ENCODE measurements around the gene STAB1.

The STAB1 gene

GRCh38 chr3:52513281-52513680 is 18.1 kb downstream of the STAB1 start:
- no peak overlapping the region for H3K9ac ChIP-seq (ENCODE audit: low read length in 2 of 2)
- no peak overlapping the region for H3K4me3 ChIP-seq (ENCODE audit: low read length in 2 of 2)
- H3K9me3 ChIP-seq (ENCODE audit: control insufficient read depth in 2 of 2, low read length in 2 of 2): no peaks in the 10 kb centered on the region
- no peaks in the 10 kb centered on the region for H3K36me3 ChIP-seq (ENCODE audit: control insufficient read depth in 2 of 2, insufficient read depth in 2 of 2, low read length in 2 of 2)
- H3K27me3 ChIP-seq (ENCODE audit: control insufficient read depth in 1 of 2, insufficient read depth in 2 of 2, low read length in 2 of 2): no peaks in the 10 kb centered on the region
- H3K27ac ChIP-seq (ENCODE audit: low read length): no peak overlapping the region
- H3K4me1 ChIP-seq (ENCODE audit: control insufficient read depth, insufficient read depth, low read length): peaks cover 2% of the 10 kb centered on the region

GRCh38 chr3:52514576-52514975 is 19.4 kb downstream of the STAB1 start:
- Histone ChIP-seq H3K27ac (ENCODE audit: low read length) (no peak overlapping the region), H3K27me3 (ENCODE audit: control insufficient read depth in 1 of 2, insufficient read depth in 2 of 2, low read length in 2 of 2) (no peaks in the 10 kb centered on the region), H3K9me3 (ENCODE audit: control insufficient read depth in 2 of 2, low read length in 2 of 2) (no peaks in the 10 kb centered on the region), H3K4me3 (ENCODE audit: low read length in 2 of 2) (no peak overlapping the region), H3K36me3 (ENCODE audit: control insufficient read depth in 2 of 2, insufficient read depth in 2 of 2, low read length in 2 of 2) (peaks cover 0 to under 1% of the 10 kb centered on the region in 2 donors), H3K9ac (ENCODE audit: low read length in 2 of 2) (no peak overlapping the region), H3K4me1 (ENCODE audit: control insufficient read depth, insufficient read depth, low read length) (peaks cover 5% of the 10 kb centered on the region)

GRCh38 chr3:52515192-52515591 is 20.1 kb downstream of the STAB1 start:
- Histone ChIP-seq H3K9ac (ENCODE audit: low read length in 2 of 2) (no peak overlapping the region), H3K4me1 (ENCODE audit: control insufficient read depth, insufficient read depth, low read length) (peaks cover 5% of the 10 kb centered on the region), H3K9me3 (ENCODE audit: control insufficient read depth in 2 of 2, low read length in 2 of 2) (no peaks in the 10 kb centered on the region), H3K27ac (ENCODE audit: low read length) (no peak overlapping the region), H3K4me3 (ENCODE audit: low read length in 2 of 2) (no peak overlapping the region), H3K27me3 (ENCODE audit: control insufficient read depth in 1 of 2, insufficient read depth in 2 of 2, low read length in 2 of 2) (no peaks in the 10 kb centered on the region), H3K36me3 (ENCODE audit: control insufficient read depth in 2 of 2, insufficient read depth in 2 of 2, low read length in 2 of 2) (peaks cover 0 to 2% of the 10 kb centered on the region in 2 donors)

GRCh38 chr3:52516509-52517195 is 21.5 kb downstream of the STAB1 start:
- H3K27ac ChIP-seq (ENCODE audit: low read length): no peak overlapping the region
- H3K4me1 ChIP-seq (ENCODE audit: control insufficient read depth, insufficient read depth, low read length): peaks cover 5% of the 10 kb centered on the region
- H3K9me3 ChIP-seq (ENCODE audit: control insufficient read depth in 2 of 2, low read length in 2 of 2): no peaks in the 10 kb centered on the region
- no peak overlapping the region for H3K4me3 ChIP-seq (ENCODE audit: low read length in 2 of 2)
- no peak overlapping the region for H3K9ac ChIP-seq (ENCODE audit: low read length in 2 of 2)
- peaks cover 0 to 2% of the 10 kb centered on the region in 2 donors for H3K36me3 ChIP-seq (ENCODE audit: control insufficient read depth in 2 of 2, insufficient read depth in 2 of 2, low read length in 2 of 2)
- H3K27me3 ChIP-seq (ENCODE audit: control insufficient read depth in 1 of 2, insufficient read depth in 2 of 2, low read length in 2 of 2): no peaks in the 10 kb centered on the region

GRCh38 chr3:52517796-52518722 is 22.9 kb downstream of the STAB1 start:
- Histone ChIP-seq H3K4me1 (ENCODE audit: control insufficient read depth, insufficient read depth, low read length) (peaks cover 5% of the 10 kb centered on the region), H3K27me3 (ENCODE audit: control insufficient read depth in 1 of 2, insufficient read depth in 2 of 2, low read length in 2 of 2) (no peaks in the 10 kb centered on the region), H3K9ac (ENCODE audit: low read length in 2 of 2) (no peak overlapping the region), H3K9me3 (ENCODE audit: control insufficient read depth in 2 of 2, low read length in 2 of 2) (no peaks in the 10 kb centered on the region), H3K36me3 (ENCODE audit: control insufficient read depth in 2 of 2, insufficient read depth in 2 of 2, low read length in 2 of 2) (peaks cover 0 to 2% of the 10 kb centered on the region in 2 donors), H3K4me3 (ENCODE audit: low read length in 2 of 2) (peak overlapping the region in 1 of 2 donors; percentile 35), H3K27ac (ENCODE audit: low read length) (no peak overlapping the region)

GRCh38 chr3:52518723-52519444 is 23.7 kb downstream of the STAB1 start:
- Histone ChIP-seq H3K9ac (ENCODE audit: low read length in 2 of 2) (no peak overlapping the region), H3K4me1 (ENCODE audit: control insufficient read depth, insufficient read depth, low read length) (peaks cover 5% of the 10 kb centered on the region), H3K36me3 (ENCODE audit: control insufficient read depth in 2 of 2, insufficient read depth in 2 of 2, low read length in 2 of 2) (peaks cover 0 to 2% of the 10 kb centered on the region in 2 donors), H3K27ac (ENCODE audit: low read length) (no peak overlapping the region), H3K4me3 (ENCODE audit: low read length in 2 of 2) (peak overlapping the region in 1 of 2 donors; percentile 35), H3K9me3 (ENCODE audit: control insufficient read depth in 2 of 2, low read length in 2 of 2) (no peaks in the 10 kb centered on the region), H3K27me3 (ENCODE audit: control insufficient read depth in 1 of 2, insufficient read depth in 2 of 2, low read length in 2 of 2) (no peaks in the 10 kb centered on the region)

GRCh38 chr3:52519445-52520140 is 24.5 kb downstream of the STAB1 start:
- H3K36me3 ChIP-seq (ENCODE audit: control insufficient read depth in 2 of 2, insufficient read depth in 2 of 2, low read length in 2 of 2): peaks cover 0 to 4% of the 10 kb centered on the region in 2 donors
- peaks cover 9% of the 10 kb centered on the region for H3K4me1 ChIP-seq (ENCODE audit: control insufficient read depth, insufficient read depth, low read length)
- H3K4me3 ChIP-seq (ENCODE audit: low read length in 2 of 2): no peak overlapping the region
- H3K9me3 ChIP-seq (ENCODE audit: control insufficient read depth in 2 of 2, low read length in 2 of 2): no peaks in the 10 kb centered on the region
- H3K9ac ChIP-seq (ENCODE audit: low read length in 2 of 2): no peak overlapping the region
- H3K27ac ChIP-seq (ENCODE audit: low read length): no peak overlapping the region
- H3K27me3 ChIP-seq (ENCODE audit: control insufficient read depth in 1 of 2, insufficient read depth in 2 of 2, low read length in 2 of 2): no peaks in the 10 kb centered on the region

- H3K4me1 ChIP-seq (ENCODE audit: control insufficient read depth, insufficient read depth, low read length): peaks cover 11% of the 10 kb centered on the region
- no peak overlapping the region for H3K9ac ChIP-seq (ENCODE audit: low read length in 2 of 2)
- H3K27me3 ChIP-seq (ENCODE audit: control insufficient read depth in 1 of 2, insufficient read depth in 2 of 2, low read length in 2 of 2): no peaks in the 10 kb centered on the region
- no peaks in the 10 kb centered on the region for H3K9me3 ChIP-seq (ENCODE audit: control insufficient read depth in 2 of 2, low read length in 2 of 2)
- no peak overlapping the region for H3K27ac ChIP-seq (ENCODE audit: low read length)
- H3K36me3 ChIP-seq (ENCODE audit: control insufficient read depth in 2 of 2, insufficient read depth in 2 of 2, low read length in 2 of 2): peaks cover 0 to 4% of the 10 kb centered on the region in 2 donors
- no peak overlapping the region for H3K4me3 ChIP-seq (ENCODE audit: low read length in 2 of 2)
These were observed 25.1 kb downstream of the STAB1 start for GRCh38 chr3:52520141-52520667.

GRCh38 chr3:52520716-52521487 is 25.8 kb downstream of the STAB1 start:
- peaks cover 16% of the 10 kb centered on the region for H3K4me1 ChIP-seq (ENCODE audit: control insufficient read depth, insufficient read depth, low read length)
- H3K27ac ChIP-seq (ENCODE audit: low read length): no peak overlapping the region

More at GRCh38 chr3:52520716-52521487, 25.8 kb downstream of the STAB1 start:
- no peaks in the 10 kb centered on the region for H3K9me3 ChIP-seq (ENCODE audit: control insufficient read depth in 2 of 2, low read length in 2 of 2)
- peaks cover 0 to 4% of the 10 kb centered on the region in 2 donors for H3K36me3 ChIP-seq (ENCODE audit: control insufficient read depth in 2 of 2, insufficient read depth in 2 of 2, low read length in 2 of 2)
- no peaks in the 10 kb centered on the region for H3K27me3 ChIP-seq (ENCODE audit: control insufficient read depth in 1 of 2, insufficient read depth in 2 of 2, low read length in 2 of 2)
- H3K4me3 ChIP-seq (ENCODE audit: low read length in 2 of 2): no peak overlapping the region
- no peak overlapping the region for H3K9ac ChIP-seq (ENCODE audit: low read length in 2 of 2)

Data from stomach smooth muscle (tissue), 2 donors.